HG03442 (cell line): Measurements from ENCODE around the gene ADAMTS2.

Experiments
- ATAC-seq: cut with Tn5 transposase; IDR thresholded peaks from one replicate; pipeline ENCODE4 v1.9.1; 2021; ENCODE audit warnings: mild to moderate bottlenecking, moderate library complexity; ENCODE audit not compliant: unreplicated experiment

The ADAMTS2 gene

GRCh38 chr5:179061025-179061424 lies 284.2 kb downstream of the ADAMTS2 start:
- ATAC-seq = no peak
